IMR-90 (cell line): ENCODE results near the gene TAF3. TPM values are rescaled to one million over a fixed set of nuclear protein-coding genes. Genes with fewer than 3 reads are reported as not detected.

Experiments used
- ATAC-seq: fragments of 200-7000 bp; cut with Tn5 transposase; 2 replicates; pipeline ENCODE4 v1.9.1; 2020; ENCODE audit warnings: low read depth, mild to moderate bottlenecking, moderate library complexity
- BruUV-seq: library from RNA; stranded (reverse); fragments of 400-500 nt; replicated peaks from 2 replicates; lab custom pipeline; 2021; lab: Mats Ljungman, UMichigan
- CTCF ChIA-PET: fragments of 300-600 bp; formaldehyde crosslinking; extraction: SDS; loops from one replicate; lab custom pipeline; 2021; ENCODE audit warnings: antibody characterized with exemption; lab: Yijun Ruan, JAX
- POLR2A ChIA-PET: fragments of 300-600 bp; sonication (Branson Sonifier 250); formaldehyde crosslinking; loops from one replicate; lab custom pipeline; 2022; ENCODE audit warnings: antibody characterized with exemption; ENCODE audit not compliant: unreplicated experiment; lab: Charles Lee
- DNase-seq: peaks from one replicate; pipeline ENCODE4 v3.0.0; 2013
- H2AFZ ChIP-seq: replicated peaks from 2 replicates; pipeline ENCODE3; 2013; ENCODE audit warnings: low read length, mild to moderate bottlenecking; ENCODE audit not compliant: poor library complexity
- H2AK5ac ChIP-seq: 2 replicates; pipeline ENCODE4 v1.6.1; 2013; ENCODE audit warnings: low read depth, low read length, inconsistent platforms
- H2AK9ac ChIP-seq: replicated peaks from 2 replicates; pipeline ENCODE3; 2013; ENCODE audit warnings: mild to moderate bottlenecking, low read depth, low read length, moderate library complexity; ENCODE audit not compliant: poor library complexity
- H2BK120ac ChIP-seq: 2 replicates; pipeline ENCODE4 v1.6.1; 2013; ENCODE audit warnings: low read depth, low read length, inconsistent platforms
- H2BK15ac ChIP-seq: 3 replicates; pipeline ENCODE4 v1.6.1; 2013; ENCODE audit warnings: low read depth, low read length, inconsistent platforms
- H2BK20ac ChIP-seq: 2 replicates; pipeline ENCODE4 v1.6.1; 2013; ENCODE audit warnings: low read depth, mild to moderate bottlenecking, inconsistent platforms, low read length, moderate library complexity
- H2BK5ac ChIP-seq: 2 replicates; pipeline ENCODE4 v1.6.1; 2013; ENCODE audit warnings: mild to moderate bottlenecking, low read depth, low read length, inconsistent platforms; ENCODE audit not compliant: poor library complexity, severe bottlenecking
- H3K14ac ChIP-seq: replicated peaks from 2 replicates; pipeline ENCODE4 v1.6.1; 2013; ENCODE audit warnings: low read depth, low read length, inconsistent platforms
- H3K18ac ChIP-seq: 2 replicates; pipeline ENCODE4 v1.6.1; 2013; ENCODE audit warnings: low read depth, low read length, control low read depth
- H3K23ac ChIP-seq: 2 replicates; pipeline ENCODE4 v1.6.1; 2013; ENCODE audit warnings: low read depth, low read length, inconsistent platforms
- H3K27ac ChIP-seq: 2 replicates; pipeline ENCODE4 v1.5.1; 2013; ENCODE audit warnings: mild to moderate bottlenecking, control low read depth, low read length; ENCODE audit not compliant: insufficient read depth
- H3K27me3 ChIP-seq: 2 replicates; pipeline ENCODE4 v1.6.1; 2013; ENCODE audit warnings: low read length; ENCODE audit not compliant: control insufficient read depth, insufficient read depth
- H3K36me3 ChIP-seq: 2 replicates; pipeline ENCODE4 v1.6.1; 2013; ENCODE audit warnings: low read length, mixed read lengths; ENCODE audit not compliant: control insufficient read depth, insufficient read depth
- H3K4ac ChIP-seq: 2 replicates; pipeline ENCODE4 v1.6.1; 2013; ENCODE audit warnings: low read depth, low read length, inconsistent platforms
- H3K4me1 ChIP-seq: 2 replicates; pipeline ENCODE4 v1.6.1; 2013; ENCODE audit warnings: low read length, mixed read lengths; ENCODE audit not compliant: control insufficient read depth, insufficient read depth
- H3K4me2 ChIP-seq: 2 replicates; pipeline ENCODE4 v1.6.1; 2013; ENCODE audit warnings: low read depth, mild to moderate bottlenecking, control low read depth, low read length, moderate library complexity
- H3K4me3 ChIP-seq: 2 replicates; pipeline ENCODE4 v1.5.1; 2013; ENCODE audit warnings: low read depth, mild to moderate bottlenecking, control low read depth, low read length, moderate library complexity; ENCODE audit not compliant: insufficient read depth
- H3K56ac ChIP-seq: 2 replicates; pipeline ENCODE4 v1.6.1; 2013; ENCODE audit warnings: low read length, inconsistent platforms; ENCODE audit not compliant: insufficient read depth; ENCODE audit errors: extremely low read depth
- H3K79me1 ChIP-seq, 2 experiments: 2 replicates each; pipeline ENCODE4 v1.6.1; 2013; ENCODE audit warnings: low read length in 2 of 2, inconsistent platforms in 1 of 2, low read depth in 1 of 2
- H3K9ac ChIP-seq: 2 replicates; pipeline ENCODE4 v1.6.1; 2013; ENCODE audit warnings: low read depth, low read length, control low read depth
- H3K9me1 ChIP-seq: 2 replicates; pipeline ENCODE4 v1.6.1; 2013; ENCODE audit warnings: low read length, inconsistent platforms; ENCODE audit not compliant: insufficient read depth
- H3K9me3 ChIP-seq: 2 replicates; pipeline ENCODE4 v1.6.1; 2013; ENCODE audit warnings: low read length; ENCODE audit not compliant: control insufficient read depth, insufficient read depth
- H4K20me1 ChIP-seq: 2 replicates; pipeline ENCODE4 v1.6.1; 2013; ENCODE audit warnings: low read length, inconsistent platforms; ENCODE audit not compliant: insufficient read depth
- H4K5ac ChIP-seq: 2 replicates; pipeline ENCODE4 v1.6.1; 2013; ENCODE audit warnings: mild to moderate bottlenecking, low read depth, low read length, control low read depth
- H4K8ac ChIP-seq, 2 experiments: 2 replicates each; pipeline ENCODE4 v1.6.1; 2013; ENCODE audit warnings: low read depth in 2 of 2, low read length in 2 of 2, control low read depth in 1 of 2, inconsistent platforms in 1 of 2
- H4K91ac ChIP-seq: 2 replicates; pipeline ENCODE4 v1.6.1; 2013; ENCODE audit warnings: low read depth, low read length, inconsistent platforms; ENCODE audit not compliant: insufficient read depth
- FOS ChIP-seq: fragments of 150-350 bp; IDR thresholded peaks from 2 replicates; pipeline ENCODE4 v1.6.1; 2016; ENCODE audit warnings: low read depth, low read length
- MAFK ChIP-seq: IDR thresholded peaks from 2 replicates; pipeline ENCODE4 v1.6.1; 2012; ENCODE audit warnings: low read depth, low read length, improper control_type of control experiment
- POLR2A ChIP-seq: IDR thresholded peaks from 2 replicates; pipeline ENCODE4 v1.6.1; 2012; ENCODE audit warnings: mild to moderate bottlenecking, low read depth, low read length
- RAD21 ChIP-seq: IDR thresholded peaks from 2 replicates; pipeline ENCODE4 v1.6.1; 2012; ENCODE audit warnings: low read length, improper control_type of control experiment
- RFX5 ChIP-seq: IDR thresholded peaks from 2 replicates; pipeline ENCODE4 v1.8.0; 2012; ENCODE audit warnings: low read depth, mild to moderate bottlenecking, low read length, moderate library complexity
- WGBS, 2 experiments: methylation state at CpG; one replicate each; pipeline versions ENCODE4 v1.1.5 to v1.1.7; 2013; ENCODE audit warnings: missing lambda C conversion rate in 2 of 2; ENCODE audit not compliant: insufficient read length in 1 of 2; ENCODE audit errors: extremely low coverage in 2 of 2; 5-methylcytosine and 5-hydroxymethylcytosine counted together
- dilution Hi-C: fragments of 300-500 bp; cut with HindIII; formaldehyde crosslinking; loops from one replicate; pipeline ENCODE4 v1.14.3; 2018; ENCODE audit warnings: low sequenced_read_pairs; ENCODE audit not compliant: unreplicated experiment
- in situ Hi-C: fragments of 300-500 bp; cut with MboI; formaldehyde crosslinking; loops from 3 replicates; pipeline ENCODE4 v1.14.3; 2019; ENCODE audit warnings: low sequenced_read_pairs, inconsistent platforms, mixed read lengths
- intact Hi-C: fragments of 100-400 bp; cut with micrococcal nuclease; formaldehyde crosslinking; loops from 2 replicates; pipeline ENCODE4 v1.10.0; 2022
- polyA plus RNA-seq, 3 experiments: library from polyadenylated mRNA; depleted of rRNA; stranded (reverse); fragments of >200 nt; gene quantifications; 2 replicates each; pipeline ENCODE4 v1.2.3, GENCODE V29; 2012; ENCODE audit warnings: low replicate concordance in 1 of 3
- total RNA-seq: library from RNA; depleted of rRNA; stranded (reverse); fragments of >200 nt; gene quantifications from 2 replicates; pipeline ENCODE4 v1.2.3, GENCODE V29; 2012

TAF3 gene
- total and polyA plus RNA-seq, 2 of the 4 experiments (the other 2 are of a cell fraction) = 1.4 to 2.3 TPM

DNA sequence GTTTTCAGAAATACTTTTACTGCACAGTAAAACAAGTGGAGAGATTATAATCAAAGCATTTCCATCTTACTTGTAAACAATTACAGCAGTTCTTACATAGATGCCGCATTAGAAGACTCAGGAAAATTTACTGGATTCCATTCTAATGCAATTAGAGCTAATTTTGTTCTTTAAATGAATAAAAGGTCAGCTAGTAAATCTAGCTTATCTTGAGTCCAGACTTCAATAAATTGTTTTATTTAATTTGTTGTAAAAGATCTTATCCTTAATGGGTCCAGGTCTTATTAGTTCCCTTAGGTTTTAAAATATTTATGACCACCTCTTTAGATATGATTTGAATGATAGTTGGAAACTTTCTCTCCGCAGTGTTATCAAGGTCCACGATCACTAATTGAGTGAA is 166.0 kb downstream of the TAF3 start:
- Histone ChIP-seq H3K9ac (no peak overlapping the region), H2AFZ (no peak overlapping the region), H3K27ac (no peak overlapping the region), H4K20me1 (no peaks in the 10 kb centered on the region), H3K18ac (no peak overlapping the region), H3K79me1 (no peaks in the 10 kb centered on the region; a peak in 1 of 4 replicates), H2BK120ac (no peak overlapping the region), H3K4ac (no peak overlapping the region), H3K9me3 (no peaks in the 10 kb centered on the region), H3K9me1 (no peaks in the 10 kb centered on the region; the same call in 1 of the 2 replicates), H3K4me2 (no peak overlapping the region), H2BK20ac (no peak overlapping the region), H3K56ac (no peak overlapping the region), H2BK15ac (no peak overlapping the region), H3K14ac (no peak overlapping the region), H3K36me3 (no peaks in the 10 kb centered on the region), H3K4me1 (peaks cover 2% of the 10 kb centered on the region), H2AK9ac (no peak overlapping the region), H2AK5ac (no peak overlapping the region), H3K27me3 (no peaks in the 10 kb centered on the region), H4K8ac (no peak overlapping the region), H3K23ac (no peak overlapping the region), H2BK5ac (no peak overlapping the region), H4K5ac (no peak overlapping the region), H4K91ac (no peak overlapping the region), H3K4me3 (no peak overlapping the region)
- dilution Hi-C loops (no loop called here), in situ Hi-C loops (no loop called here), intact Hi-C loops (loop anchor here (1.0 kb wide), 1 partner anchor 11 kb away; no protein-coding TSS in a partner anchor)
- DNase-seq (no peak), ATAC-seq (no peak)
- TF ChIP-seq RAD21 = no peak
- TF ChIP-seq RFX5 = no peak
- TF ChIP-seq MAFK = no peak
- no peak for TF ChIP-seq POLR2A
- no peak for TF ChIP-seq FOS
- WGBS, 2 experiments = no CpG with 5 or more reads among the region's 3 CpGs
- POLR2A ChIA-PET = no interaction called here
- CTCF ChIA-PET = no interaction called here
- BruUV-seq = no TSS peak
